Body of pancreas (tissue), 4 donors: ENCODE data around the gene IL2RA. TPM values are rescaled to one million over a fixed set of nuclear protein-coding genes. Genes with fewer than 3 reads are reported as not detected.
"Not testable (repeated sequence)": the region's sequence is repeated elsewhere in the genome, so short reads cannot be mapped to it uniquely, and the experiment has no call there.

Experiments used
- ATAC-seq: fragments of 150-250 bp; one replicate; pipeline ENCODE4 v1.9.1; 2016
- DNase-seq, 4 donors: peaks; one replicate each; pipeline ENCODE4 v3.0.0-alpha.2; 2019
- H3K27ac ChIP-seq, 4 donors: fragments of 200-600 bp; sonication (generic); 1 replicate in 3 of 4; 2 replicates in 1 of 4; pipeline versions ENCODE4 v1.5.1 to v1.6.1; 2016 to 2019; ENCODE audit warnings: mild to moderate bottlenecking in 1 of 4, mixed read lengths in 1 of 4, moderate library complexity in 1 of 4
- H3K27me3 ChIP-seq, 2 donors: fragments of 200-600 bp; sonication (generic); one replicate each; pipeline ENCODE4 v1.6.0; 2016; ENCODE audit warnings: mild to moderate bottlenecking in 1 of 2
- H3K36me3 ChIP-seq, 2 donors: fragments of 200-600 bp; sonication (generic); replicated peaks in 1 of 2; 2 replicates each; pipeline ENCODE4 v1.5.1; 2016; ENCODE audit warnings: low read depth in 2 of 2; ENCODE audit not compliant: insufficient read depth in 1 of 2
- H3K4me1 ChIP-seq: fragments of 200-600 bp; sonication (generic); one replicate; pipeline ENCODE4 v1.6.0; 2016
- H3K4me3 ChIP-seq, 2 donors: fragments of 200-600 bp; sonication (generic); 1 replicate in 1 of 2; 2 replicates in 1 of 2; pipeline ENCODE4 v1.5.1; 2016 to 2019
- H3K9me3 ChIP-seq, 3 donors: fragments of 200-600 bp; sonication (generic); 1 replicate in 2 of 3; 2 replicates in 1 of 3; pipeline ENCODE4 v1.5.1; 2016
- POLR2A ChIP-seq, 3 donors: fragments of 450-650 bp; IDR thresholded peaks; one replicate each; pipeline ENCODE4 v1.6.1; 2016; ENCODE audit warnings: antibody characterized with exemption in 3 of 3, mild to moderate bottlenecking in 2 of 3
- WGBS, 2 donors: methylation state at CpG; one replicate each; pipeline ENCODE4 v1.1.5; 2017; 5-methylcytosine and 5-hydroxymethylcytosine counted together
- intact Hi-C: fragments of 100-400 bp; cut with DNase I; formaldehyde crosslinking; loops from one replicate; pipeline ENCODE4 v1.15.1; 2023
- total RNA-seq, 2 donors: library from RNA; depleted of rRNA; stranded (reverse); fragments of >200 nt; gene quantifications; one replicate each; pipeline ENCODE4 v1.1.0, GENCODE V29; 2016
- TF ChIP-seq, protein P1 (sequence below), 7 experiments: fragments of 450-650 bp in 4 of 7; fragments of 200-600 bp in 3 of 7; sonication (generic) in 3 of 7; IDR thresholded peaks; one replicate each; pipeline ENCODE4 v1.5.1; 2016 to 2019; ENCODE audit warnings: antibody characterized with exemption in 7 of 7

Gene IL2RA
- under 1 TPM; 0.52 to 0.99 TPM for total RNA-seq

DNA sequence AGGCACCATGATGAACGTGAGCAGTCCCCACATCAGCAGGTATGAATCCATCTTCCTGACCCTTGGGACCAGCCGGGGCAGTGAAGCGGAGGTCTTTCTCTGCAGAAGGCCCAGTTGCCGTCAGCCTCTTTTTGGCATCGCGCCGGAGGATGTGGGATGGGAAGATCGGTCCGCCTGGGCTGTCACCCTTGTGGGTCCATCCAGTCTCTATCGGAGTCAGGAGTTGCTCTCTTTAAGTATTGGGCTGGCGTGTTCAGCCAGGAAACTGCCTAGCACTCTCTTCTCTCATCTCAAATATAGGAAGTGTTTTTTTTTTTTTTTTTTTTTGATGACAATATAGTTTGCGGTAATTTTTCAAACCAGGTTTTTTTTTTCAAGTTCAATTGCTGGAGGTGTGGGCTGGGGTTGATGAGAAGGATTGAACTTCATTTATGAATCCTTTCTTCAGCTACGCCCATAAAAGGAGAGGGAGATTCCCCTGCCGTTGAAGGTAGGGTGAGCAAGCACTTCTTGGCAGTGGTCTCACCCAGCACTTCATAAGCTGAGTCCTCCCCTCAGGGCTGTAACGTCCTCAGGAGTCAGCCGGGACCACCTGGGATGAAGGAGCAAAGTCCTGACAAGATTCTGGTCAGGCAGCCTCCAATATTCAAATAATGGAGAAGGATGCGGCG lies at the start of gene IL2RA:
Gene IL2RA (minus strand): TSS at position 267 of the 671 bp plus-strand sequence. CDS start 216 bp downstream, at position 51.
- ATAC-seq (no peak), DNase-seq (peak in 1 of 4 donors; percentile 6)
- Histone ChIP-seq H3K9me3 (no peaks in the 10 kb centered on the region), H3K4me1 (no peaks in the 10 kb centered on the region), H3K36me3 (no peaks in the 10 kb centered on the region), H3K4me3 (no peak within 1 kb of the TSS), H3K27me3 (no peaks in the 10 kb centered on the region), H3K27ac (no peak within 1 kb of the TSS)
- intact Hi-C loops = no loop called here
- no peak for TF ChIP-seq POLR2A (IDR thresholded peaks at IDR 0.05)
- 69 to 85% methylated on average over 18 of the region's 18 CpGs for WGBS, 2 donors

- TF ChIP-seq, protein P1, sequence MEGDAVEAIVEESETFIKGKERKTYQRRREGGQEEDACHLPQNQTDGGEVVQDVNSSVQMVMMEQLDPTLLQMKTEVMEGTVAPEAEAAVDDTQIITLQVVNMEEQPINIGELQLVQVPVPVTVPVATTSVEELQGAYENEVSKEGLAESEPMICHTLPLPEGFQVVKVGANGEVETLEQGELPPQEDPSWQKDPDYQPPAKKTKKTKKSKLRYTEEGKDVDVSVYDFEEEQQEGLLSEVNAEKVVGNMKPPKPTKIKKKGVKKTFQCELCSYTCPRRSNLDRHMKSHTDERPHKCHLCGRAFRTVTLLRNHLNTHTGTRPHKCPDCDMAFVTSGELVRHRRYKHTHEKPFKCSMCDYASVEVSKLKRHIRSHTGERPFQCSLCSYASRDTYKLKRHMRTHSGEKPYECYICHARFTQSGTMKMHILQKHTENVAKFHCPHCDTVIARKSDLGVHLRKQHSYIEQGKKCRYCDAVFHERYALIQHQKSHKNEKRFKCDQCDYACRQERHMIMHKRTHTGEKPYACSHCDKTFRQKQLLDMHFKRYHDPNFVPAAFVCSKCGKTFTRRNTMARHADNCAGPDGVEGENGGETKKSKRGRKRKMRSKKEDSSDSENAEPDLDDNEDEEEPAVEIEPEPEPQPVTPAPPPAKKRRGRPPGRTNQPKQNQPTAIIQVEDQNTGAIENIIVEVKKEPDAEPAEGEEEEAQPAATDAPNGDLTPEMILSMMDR (IDR thresholded peaks at IDR 0.05) = no peak
- no peak for TF ChIP-seq POLR2A (IDR thresholded peaks at IDR 0.05)
- intact Hi-C loops = no loop called here
Observed at GRCh38 chr10:6110136-6110535, 48.0 kb upstream of the IL2RA start.

GRCh38 chr10:6109444-6109775 lies 47.2 kb upstream of the IL2RA start:
- Histone ChIP-seq H3K9me3 (no peaks in the 10 kb centered on the region), H3K4me3 (no peak overlapping the region), H3K27ac (no peak overlapping the region), H3K4me1 (no peaks in the 10 kb centered on the region), H3K27me3 (no peaks in the 10 kb centered on the region), H3K36me3 (peaks cover 0 to 29% of the 10 kb centered on the region in 2 donors)
- TF ChIP-seq POLR2A (IDR thresholded peaks at IDR 0.05) = no peak
- TF ChIP-seq, protein P1 (IDR thresholded peaks at IDR 0.05) = no peak
- ATAC-seq (no peak), DNase-seq (no peak)
- 67 to 71% methylated on average over 7 of the region's 7 CpGs for WGBS, 2 donors
- intact Hi-C loops = loop anchor here (5.0 kb wide), 1 partner anchor 293 kb away; no protein-coding TSS in a partner anchor

More at GRCh38 chr10:6110136-6110535, 48.0 kb upstream of the IL2RA start:
- H3K4me3 ChIP-seq = no peak overlapping the region
- DNase-seq = no peak
- no peak for ATAC-seq
- peaks cover 7% of the 10 kb centered on the region for H3K4me1 ChIP-seq
- no peaks in the 10 kb centered on the region for H3K27me3 ChIP-seq
- WGBS, 2 donors = 74 to 75% methylated on average over 5 of the region's 5 CpGs
- peaks cover 0 to 32% of the 10 kb centered on the region in 2 donors for H3K36me3 ChIP-seq
- H3K9me3 ChIP-seq = no peaks in the 10 kb centered on the region
- no peak overlapping the region for H3K27ac ChIP-seq

DNA sequence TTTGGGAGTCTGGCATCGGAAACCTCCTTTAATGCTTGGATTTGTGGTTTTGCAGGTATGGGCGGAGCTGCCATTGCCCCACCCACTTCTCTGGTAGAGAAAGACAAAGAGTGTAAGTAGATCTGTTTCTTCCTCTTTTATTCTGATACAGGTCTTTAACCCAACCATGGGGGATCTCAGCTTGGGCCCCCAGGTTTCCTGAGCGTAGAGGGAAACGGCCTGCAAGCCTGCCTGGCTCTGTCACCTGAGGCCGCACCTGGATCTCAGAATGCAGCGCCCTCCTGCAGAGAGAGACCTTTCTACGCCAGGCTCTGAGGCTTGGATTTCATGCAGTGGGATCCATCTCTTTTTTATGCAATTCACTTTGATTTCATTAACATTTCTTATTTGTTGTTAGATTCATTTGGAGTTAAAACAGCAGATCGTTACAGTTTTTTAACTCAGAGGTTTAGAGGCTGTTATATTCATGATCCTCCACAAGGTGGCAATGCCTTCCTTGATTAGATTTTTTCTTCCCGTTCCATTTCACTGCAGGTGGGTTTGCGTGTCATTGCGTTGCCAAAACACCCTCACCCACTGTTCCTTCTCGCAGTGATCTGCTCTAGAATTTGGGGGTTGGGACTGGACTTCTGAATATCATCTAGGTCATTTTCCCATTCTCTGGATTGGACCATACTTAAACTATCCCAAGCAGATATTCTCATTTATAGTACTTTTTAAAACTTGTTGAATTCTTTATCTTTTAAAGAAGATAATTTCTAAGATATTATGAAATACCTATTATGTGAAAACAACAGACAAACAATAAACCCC lies 46.7 kb upstream of the IL2RA start:
- intact Hi-C loops = loop anchor here (5.0 kb wide), 1 partner anchor 293 kb away; no protein-coding TSS in a partner anchor
- peak in 1 of 4 donors; percentile 21 for DNase-seq
- TF ChIP-seq, protein P1 (IDR thresholded peaks at IDR 0.05) = peak; percentile 48 to 85 (median 76)
- no peak for TF ChIP-seq POLR2A (IDR thresholded peaks at IDR 0.05)
- WGBS, 2 donors = 42 to 44% methylated on average over 12 of the region's 12 CpGs
- Histone ChIP-seq H3K27me3 (no peaks in the 10 kb centered on the region), H3K36me3 (peaks cover 0 to 27% of the 10 kb centered on the region in 2 donors), H3K4me3 (no peak overlapping the region), H3K9me3 (no peaks in the 10 kb centered on the region), H3K4me1 (no peaks in the 10 kb centered on the region), H3K27ac (no peak overlapping the region)
- ATAC-seq = no peak

DNA sequence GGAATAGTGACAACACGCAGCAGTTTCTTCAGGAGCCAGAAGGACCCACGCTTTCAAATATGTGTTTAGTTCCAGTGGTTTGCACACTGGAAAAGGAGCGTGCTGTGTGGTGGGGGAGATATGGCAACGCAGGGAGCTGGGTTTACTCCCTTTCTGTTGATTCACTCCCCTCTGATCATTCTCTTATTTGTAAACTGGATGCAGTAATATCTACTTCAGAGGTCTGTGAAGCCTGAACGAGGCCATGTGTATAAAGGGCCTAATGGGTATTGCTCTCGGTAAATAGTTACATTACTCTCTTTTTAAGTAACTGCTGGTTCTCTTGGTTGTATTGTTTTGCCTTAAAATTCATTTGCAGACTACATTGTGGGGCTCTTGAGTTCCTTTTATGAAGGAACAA lies 45.9 kb upstream of the IL2RA start:
- DNase-seq (no peak), ATAC-seq (no peak)
- WGBS, 2 donors = 77 to 79% methylated on average over 6 of the region's 6 CpGs
- no peak overlapping the region for H3K4me3 ChIP-seq
- intact Hi-C loops = loop anchor here (5.0 kb wide), 1 partner anchor 294 kb away; no protein-coding TSS in a partner anchor
- H3K27ac ChIP-seq = no peak overlapping the region
- no peaks in the 10 kb centered on the region for H3K27me3 ChIP-seq
- no peaks in the 10 kb centered on the region for H3K4me1 ChIP-seq
- TF ChIP-seq, protein P1 (IDR thresholded peaks at IDR 0.05) = no peak
- no peak for TF ChIP-seq POLR2A (IDR thresholded peaks at IDR 0.05)
- H3K36me3 ChIP-seq = peaks cover 0 to 21% of the 10 kb centered on the region in 2 donors
- no peaks in the 10 kb centered on the region for H3K9me3 ChIP-seq

- H3K27ac ChIP-seq, ATAC-seq, DNase-seq, H3K9me3 ChIP-seq, H3K4me3 ChIP-seq, H3K27me3 ChIP-seq, H3K4me1 ChIP-seq: not testable (repeated sequence)
- intact Hi-C loops = loop anchor here (5.0 kb wide), 1 partner anchor 295 kb away; no protein-coding TSS in a partner anchor
- peaks cover 0 to 20% of the 10 kb centered on the region in 2 donors for H3K36me3 ChIP-seq
- 77 to 78% methylated on average over 3 of the region's 3 CpGs for WGBS, 2 donors
Observed at GRCh38 chr10:6107616-6108015, 45.4 kb upstream of the IL2RA start.
